ENCODE results near the gene AP4M1. TPM values are rescaled to one million over a fixed set of nuclear protein-coding genes. Genes with fewer than 3 reads are reported as not detected.
"Not testable (repeated sequence)": the region's sequence is repeated elsewhere in the genome, so short reads cannot be mapped to it uniquely, and the experiment has no call there.

Gene AP4M1
- total RNA-seq, 1 donor from 2014 or later = 24.9 TPM

GRCh38 chr7:100130608-100131453, 29.4 kb downstream of the AP4M1 start:
- no peak for DNase-seq (ENCODE audit: low read depth, low spot score)

GRCh38 chr7:100132126-100132525, 30.7 kb downstream of the AP4M1 start:
- DNase-seq (ENCODE audit: low read depth, low spot score) = no peak

- peak; percentile 29 for DNase-seq (ENCODE audit: low read depth, low spot score)
Measured at GRCh38 chr7:100132697-100133151, 31.3 kb downstream of the AP4M1 start.

- DNase-seq (ENCODE audit: low read depth, low spot score) = no peak
Measured at GRCh38 chr7:100137851-100138760, 36.7 kb downstream of the AP4M1 start.

- no peak for DNase-seq (ENCODE audit: low read depth, low spot score)
Measured at GRCh38 chr7:100141555-100141949, 40.1 kb downstream of the AP4M1 start.

GRCh38 chr7:100142461-100142860, 41.0 kb downstream of the AP4M1 start:
- no peak for DNase-seq (ENCODE audit: low read depth, low spot score)

GRCh38 chr7:100146350-100146749, 44.9 kb downstream of the AP4M1 start:
- not testable (repeated sequence) for DNase-seq (ENCODE audit: low read depth, low spot score)

- DNase-seq (ENCODE audit: low read depth, low spot score) = no peak
Measured at GRCh38 chr7:100147278-100147677, 45.8 kb downstream of the AP4M1 start.

- no peak for DNase-seq (ENCODE audit: low read depth, low spot score)
Measured at GRCh38 chr7:100148225-100148558, 46.7 kb downstream of the AP4M1 start.

- peak; percentile 96 for DNase-seq (ENCODE audit: low read depth, low spot score)
Measured at GRCh38 chr7:100148559-100149328, 47.3 kb downstream of the AP4M1 start, which contains the start of gene LAMTOR4. Gene LAMTOR4, plus strand, starts transcription at chr7:100148918. Its CDS starts 55 bp downstream, at chr7:100148973.

- DNase-seq (ENCODE audit: low read depth, low spot score) = no peak
Measured at GRCh38 chr7:100152404-100152803, 51.0 kb downstream of the AP4M1 start.

- no peak for DNase-seq (ENCODE audit: low read depth, low spot score)
Measured at GRCh38 chr7:100152937-100153666, 51.7 kb downstream of the AP4M1 start.

GRCh38 chr7:100153708-100154535, 52.5 kb downstream of the AP4M1 start:
- DNase-seq (ENCODE audit: low read depth, low spot score) = no peak

GRCh38 chr7:100154651-100155491, 53.4 kb downstream of the AP4M1 start:
- no peak for DNase-seq (ENCODE audit: low read depth, low spot score)

GRCh38 chr7:100155553-100156317, 54.3 kb downstream of the AP4M1 start:
- DNase-seq (ENCODE audit: low read depth, low spot score) = no peak

- no peak for DNase-seq (ENCODE audit: low read depth, low spot score)
Measured at GRCh38 chr7:100156331-100157068, 55.1 kb downstream of the AP4M1 start.

GRCh38 chr7:100157069-100157333, 55.6 kb downstream of the AP4M1 start:
- no peak for DNase-seq (ENCODE audit: low read depth, low spot score)
